Measurements from ENCODE around the gene TMX2. TPM values are rescaled to one million over a fixed set of nuclear protein-coding genes. Genes with fewer than 3 reads are reported as not detected.

TMX2 gene
- total and polyA plus RNA-seq, 10 of the 15 experiments (the other 5 are each of a cell fraction or from before 2014, with no cell fraction given), result 64.3 to 134 (median 91.6) TPM

GRCh38 chr11:57667117-57667735 lies 45.2 kb upstream of the TMX2 start (continued):
- no peak for TF ChIP-seq ZNF217 (IDR thresholded peaks at IDR 0.05)
- peak; percentile 100 for TF ChIP-seq ZBTB40 (IDR thresholded peaks at IDR 0.05; ENCODE audit: borderline replicate concordance)
- no peak for TF ChIP-seq KAT2A (conservative IDR thresholded peaks at IDR 0.05; ENCODE audit: control insufficient read depth, low read depth, low read length)
- TF ChIP-seq LARP7 (IDR thresholded peaks at IDR 0.05), result no peak
- TF ChIP-seq BCLAF1 (IDR thresholded peaks at IDR 0.05), result peak; percentile 93
- TF ChIP-seq SP1 (IDR thresholded peaks at IDR 0.05; ENCODE audit: low read depth, low read length), result peak; percentile 91
- TF ChIP-seq ZNF687 (IDR thresholded peaks at IDR 0.05), result no peak
- peak; percentile 89 for TF ChIP-seq SIN3A (IDR thresholded peaks at IDR 0.05; ENCODE audit: low read depth, low read length)
- TF ChIP-seq ZNF24 (IDR thresholded peaks at IDR 0.05), result no peak
- no peak for TF ChIP-seq RELA (IDR thresholded peaks at IDR 0.05; ENCODE audit: borderline replicate concordance, partially characterized antibody)
- 0 out of 2 replicates have a peak, but pooled peaks have one; percentile 87 for TF ChIP-seq WRNIP1 (IDR thresholded peaks at IDR 0.05; ENCODE audit: borderline replicate concordance, low read depth, low read length)
- no peak for TF ChIP-seq HDAC2 (IDR thresholded peaks at IDR 0.05)
- TF ChIP-seq EGR1 (IDR thresholded peaks at IDR 0.05; ENCODE audit: borderline replicate concordance in 1 of 2, low read depth in 2 of 2, low read length in 2 of 2), result no peak
- TF ChIP-seq MYB (IDR thresholded peaks at IDR 0.05; ENCODE audit: borderline replicate concordance, low read depth, low read length), result no peak
